ENCODE measurements around the gene FGD2.
"Not testable (repeated sequence)": the region's sequence is repeated elsewhere in the genome, so short reads cannot be mapped to it uniquely, and the experiment has no call there.

The FGD2 gene

DNA sequence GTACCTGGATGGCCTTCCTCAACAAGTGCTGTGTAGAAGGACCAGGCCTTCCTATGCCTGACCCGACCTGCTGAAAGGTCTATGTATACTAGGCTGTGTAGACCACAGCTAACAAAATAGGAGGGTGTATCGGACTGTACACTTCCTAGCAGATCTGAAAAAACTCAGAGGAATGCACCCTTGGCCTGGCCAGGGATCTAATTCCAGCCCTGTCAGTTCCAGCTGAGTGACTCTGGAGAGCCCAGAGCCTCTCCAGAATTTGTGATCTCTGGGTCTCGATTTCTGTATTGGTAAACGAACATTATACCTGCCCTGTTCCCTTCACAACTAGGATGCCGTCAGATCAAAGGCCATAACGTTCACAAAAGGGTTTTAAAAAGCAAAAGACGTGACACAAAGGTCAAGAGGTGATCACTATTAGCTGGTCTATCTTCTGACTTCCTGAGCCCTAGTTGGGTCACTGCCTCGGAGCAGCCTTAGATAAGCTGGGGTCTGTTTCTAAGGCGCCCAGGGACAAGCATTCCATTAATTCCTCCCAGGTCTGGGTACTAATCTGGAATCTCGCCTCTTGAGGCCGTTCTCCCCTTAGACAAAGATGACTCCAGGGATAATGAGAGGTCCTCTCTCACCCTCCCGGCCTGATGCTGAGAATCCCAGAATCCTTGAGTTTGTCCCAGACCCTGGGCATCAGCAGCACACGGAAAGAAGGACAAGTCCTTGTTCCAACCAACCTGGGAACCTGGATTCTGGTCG lies 33.4 kb upstream of the FGD2 start:
- no peak for DNase-seq

DNA sequence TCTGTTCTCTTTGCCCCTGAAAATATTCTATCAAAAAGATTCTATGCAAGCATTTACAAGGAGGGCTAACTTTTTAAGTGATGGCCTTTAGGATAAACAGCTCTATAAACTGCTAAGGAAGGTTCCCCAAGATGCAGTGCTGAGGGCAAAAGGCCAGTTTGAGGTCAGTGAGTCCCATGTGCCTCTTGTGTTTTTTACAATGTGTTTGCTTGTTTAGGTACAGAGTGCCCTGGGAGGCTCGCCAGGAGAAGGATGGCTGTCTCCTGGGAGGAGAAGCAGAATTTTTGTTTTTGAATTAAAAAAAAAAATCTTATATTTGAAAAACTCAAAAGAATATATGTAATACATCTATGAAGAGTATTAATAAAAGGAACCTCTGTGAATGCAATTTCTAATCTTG lies 32.3 kb upstream of the FGD2 start:
- DNase-seq: no peak

DNA sequence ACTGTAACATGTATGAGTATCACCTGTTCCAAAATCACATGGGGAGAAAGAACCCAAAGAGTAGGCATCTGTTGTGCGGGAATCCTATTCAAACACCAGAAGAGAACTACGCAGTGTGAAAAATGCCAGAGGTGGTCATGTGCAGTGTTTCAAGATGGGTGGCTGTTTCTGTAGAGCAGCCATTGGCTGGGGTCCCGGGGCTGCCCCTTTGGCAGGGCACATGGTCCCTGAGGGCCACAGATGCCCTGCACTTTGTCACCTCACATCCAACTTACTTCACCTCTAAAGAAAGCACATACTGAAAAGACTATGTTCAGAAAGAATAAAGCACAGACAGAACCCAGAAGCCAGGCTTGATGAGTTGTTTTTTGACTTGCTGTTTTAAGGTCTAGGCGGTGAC lies 31.8 kb upstream of the FGD2 start:
- no peak for DNase-seq

DNA sequence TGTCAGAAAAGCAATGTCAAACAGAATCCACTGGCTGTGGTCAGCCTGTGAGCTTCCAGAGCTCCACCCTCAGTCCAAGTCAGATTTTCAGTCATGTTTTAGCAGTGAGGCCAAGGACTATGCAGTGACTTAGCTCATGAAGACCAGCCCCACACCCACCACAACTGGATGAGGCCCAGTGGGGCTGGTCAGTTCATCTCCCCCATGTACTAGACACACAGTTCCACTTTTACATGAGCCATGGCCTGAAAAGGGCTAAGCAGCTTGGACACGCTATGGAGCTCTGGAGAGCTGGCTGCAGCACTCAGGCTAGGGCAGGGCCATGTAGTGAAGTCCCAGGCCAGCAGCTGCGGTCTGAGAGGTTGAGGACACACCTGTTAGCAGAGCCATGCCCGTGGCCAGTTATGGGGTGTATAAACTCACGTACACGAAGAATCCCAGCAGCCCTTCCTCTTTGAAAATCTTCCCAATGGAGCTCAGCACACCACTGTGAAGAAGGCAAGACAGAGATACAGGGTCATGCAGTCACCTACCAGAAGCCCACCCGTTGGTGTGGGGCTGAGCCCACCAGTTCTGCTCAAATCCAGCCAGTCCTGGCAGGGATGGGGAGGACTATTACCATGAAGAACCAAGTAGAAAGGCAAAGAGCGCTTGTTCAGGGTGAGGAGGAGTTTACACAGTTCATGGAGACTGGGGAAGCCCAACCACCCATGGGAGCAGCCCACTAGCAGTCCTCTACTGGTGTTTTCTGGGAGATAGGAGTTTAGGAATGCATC lies 30.0 kb upstream of the FGD2 start:
- DNase-seq: no peak

DNA sequence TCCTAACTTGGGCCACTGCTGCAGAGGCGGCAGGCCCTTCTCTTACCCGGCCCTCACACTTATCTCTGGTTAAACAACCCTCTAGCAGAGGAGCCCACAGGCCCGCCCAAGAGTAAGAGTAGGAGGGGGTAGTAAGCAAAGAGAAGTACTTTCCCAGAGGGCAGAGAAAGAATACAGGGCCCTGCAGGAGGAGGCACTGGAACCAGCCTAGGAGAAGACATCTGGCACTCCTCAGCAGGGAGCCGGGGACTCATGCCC lies 29.5 kb upstream of the FGD2 start:
- DNase-seq: no peak

DNA sequence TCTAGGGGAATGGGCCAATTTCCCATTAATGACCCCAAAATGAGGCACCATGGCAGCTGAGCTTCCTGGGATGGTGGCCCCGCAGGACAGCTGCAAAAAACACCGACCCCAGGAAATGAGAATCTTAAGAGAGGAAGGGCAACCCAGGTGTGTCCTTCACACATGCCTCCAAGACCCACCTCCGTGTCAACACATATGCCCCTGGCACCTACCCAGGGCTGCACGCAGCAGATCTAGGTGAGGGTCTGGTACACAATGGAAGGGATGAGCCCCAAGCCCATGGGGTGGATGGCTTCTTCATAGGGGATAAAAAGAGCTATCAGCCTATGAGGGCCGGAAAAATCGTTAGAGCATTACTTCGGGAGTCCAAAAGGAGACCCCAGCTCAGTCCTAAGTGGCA lies 28.9 kb upstream of the FGD2 start:
- no peak for DNase-seq

DNA sequence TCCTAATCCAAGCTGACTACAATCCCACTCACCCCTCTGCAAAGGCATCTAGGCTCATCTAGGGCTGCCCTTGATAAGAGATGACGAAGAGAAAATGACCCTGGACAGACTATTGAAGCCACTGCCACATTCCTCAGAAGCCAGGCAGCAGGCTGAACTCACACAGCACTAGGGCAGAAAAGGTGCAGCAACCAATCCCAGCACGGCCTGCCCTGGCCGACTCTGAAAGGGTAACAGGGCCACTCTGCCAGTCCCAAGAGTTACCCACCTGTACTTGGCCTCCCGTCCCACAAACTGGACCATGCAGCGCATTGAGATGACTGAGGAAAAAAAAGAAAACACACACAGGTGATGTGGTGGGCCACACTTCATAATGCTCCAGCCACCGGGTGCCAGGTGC lies 28.5 kb upstream of the FGD2 start:
- no peak for DNase-seq

DNA sequence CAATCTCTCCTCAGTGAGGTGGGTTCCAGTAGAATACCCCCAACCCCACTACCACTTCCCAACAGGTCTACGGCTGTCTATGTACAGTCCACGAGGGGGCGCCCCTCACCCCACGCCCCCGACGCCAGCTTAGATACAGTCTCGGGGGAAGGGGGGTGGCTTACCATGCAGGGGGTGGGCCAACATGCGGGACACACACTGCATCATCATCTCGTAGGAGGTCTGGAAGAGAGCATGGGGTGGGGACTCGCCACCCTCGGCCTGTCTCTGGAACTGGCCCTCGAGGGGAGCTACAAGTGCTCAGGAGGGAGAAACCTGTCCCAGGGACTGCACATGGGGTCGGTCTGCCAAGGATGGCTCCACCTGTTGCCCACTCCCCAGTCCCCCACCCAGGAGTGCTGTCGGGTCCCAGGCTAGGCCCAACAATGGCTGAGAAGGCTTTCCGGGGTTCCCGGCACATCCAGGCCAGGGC lies 27.9 kb upstream of the FGD2 start:
- no peak for DNase-seq

DNA sequence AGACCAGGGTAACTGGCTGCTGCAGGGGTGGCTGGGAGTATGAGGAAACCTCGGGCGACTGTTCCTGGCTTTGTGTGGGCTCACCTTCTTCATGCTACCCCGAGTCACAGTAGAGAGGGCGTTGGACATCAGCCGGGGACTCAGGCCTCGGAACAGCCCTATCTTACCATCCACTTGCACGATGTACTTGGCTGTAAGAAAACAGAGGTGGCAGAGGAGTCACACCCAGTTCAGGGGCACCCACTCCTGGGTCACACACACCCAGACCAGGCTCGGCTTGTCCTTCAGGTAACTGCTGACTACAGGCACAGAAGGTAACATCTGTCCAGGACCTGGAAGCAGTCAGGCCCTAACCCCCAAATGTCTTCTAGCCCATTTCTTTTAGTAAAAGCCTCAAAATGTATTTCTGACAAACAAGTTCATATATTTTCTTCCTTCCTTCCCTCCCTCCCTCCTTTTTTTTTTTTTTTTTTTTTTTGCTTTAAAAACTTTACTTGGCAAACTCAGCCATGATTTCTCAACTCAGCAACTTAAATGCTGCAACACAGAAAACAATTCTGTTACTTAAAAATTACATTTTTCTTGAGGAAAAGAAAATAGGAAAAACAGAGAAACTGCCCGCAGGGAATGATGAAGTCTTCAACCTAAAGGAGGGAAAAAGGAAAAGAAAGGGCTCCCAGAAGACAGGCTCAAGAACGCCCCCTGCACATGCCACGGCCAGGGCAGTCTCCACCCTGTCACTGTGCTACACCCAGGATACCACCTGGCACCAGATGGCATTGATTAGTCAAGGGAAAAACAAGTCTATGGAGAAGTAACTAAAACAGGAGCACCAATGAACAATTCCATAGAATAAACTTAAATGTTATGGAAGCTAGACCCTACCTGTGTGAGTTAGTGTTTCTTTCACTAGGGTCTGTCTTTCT lies 26.8 kb upstream of the FGD2 start:
- DNase-seq: no peak

DNA sequence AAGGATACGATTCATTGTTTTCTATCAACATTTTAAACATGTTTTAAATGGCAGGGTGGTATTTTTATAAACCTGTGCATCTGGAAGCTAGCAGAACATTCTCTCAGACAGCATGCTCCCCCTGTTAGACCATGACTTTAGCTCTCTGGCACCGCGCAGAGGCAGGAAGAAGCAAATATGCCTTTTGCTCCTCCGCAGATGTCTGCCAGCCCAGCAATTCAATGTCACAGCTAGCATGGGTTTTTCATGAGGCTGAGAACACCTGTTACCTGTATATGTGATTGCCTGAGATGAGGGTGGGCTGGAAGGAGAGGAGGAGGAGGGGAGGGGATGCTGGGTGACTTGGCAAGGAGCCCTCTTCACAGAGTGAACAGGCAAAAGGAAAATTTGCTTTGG lies 26.1 kb upstream of the FGD2 start:
- no peak for DNase-seq

DNA sequence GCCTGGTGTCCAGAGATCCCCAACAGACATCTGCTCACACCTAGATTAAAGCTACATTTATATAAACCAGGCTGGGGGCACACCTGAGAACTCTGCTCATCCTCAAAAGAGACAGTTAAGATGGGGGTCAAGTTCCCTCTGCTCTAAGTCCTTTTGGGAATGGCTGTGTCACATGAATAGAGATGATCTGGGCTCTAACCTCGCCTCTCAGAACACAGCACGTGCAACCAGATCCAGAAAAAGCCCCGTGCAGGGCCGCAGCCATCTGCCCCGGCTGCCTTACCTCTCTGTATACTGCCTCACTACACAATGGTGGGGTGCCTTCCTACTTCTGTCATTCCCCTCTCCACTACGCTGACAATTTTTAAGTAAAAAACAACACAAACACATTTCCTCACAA lies 25.3 kb upstream of the FGD2 start:
- DNase-seq: no peak

DNA sequence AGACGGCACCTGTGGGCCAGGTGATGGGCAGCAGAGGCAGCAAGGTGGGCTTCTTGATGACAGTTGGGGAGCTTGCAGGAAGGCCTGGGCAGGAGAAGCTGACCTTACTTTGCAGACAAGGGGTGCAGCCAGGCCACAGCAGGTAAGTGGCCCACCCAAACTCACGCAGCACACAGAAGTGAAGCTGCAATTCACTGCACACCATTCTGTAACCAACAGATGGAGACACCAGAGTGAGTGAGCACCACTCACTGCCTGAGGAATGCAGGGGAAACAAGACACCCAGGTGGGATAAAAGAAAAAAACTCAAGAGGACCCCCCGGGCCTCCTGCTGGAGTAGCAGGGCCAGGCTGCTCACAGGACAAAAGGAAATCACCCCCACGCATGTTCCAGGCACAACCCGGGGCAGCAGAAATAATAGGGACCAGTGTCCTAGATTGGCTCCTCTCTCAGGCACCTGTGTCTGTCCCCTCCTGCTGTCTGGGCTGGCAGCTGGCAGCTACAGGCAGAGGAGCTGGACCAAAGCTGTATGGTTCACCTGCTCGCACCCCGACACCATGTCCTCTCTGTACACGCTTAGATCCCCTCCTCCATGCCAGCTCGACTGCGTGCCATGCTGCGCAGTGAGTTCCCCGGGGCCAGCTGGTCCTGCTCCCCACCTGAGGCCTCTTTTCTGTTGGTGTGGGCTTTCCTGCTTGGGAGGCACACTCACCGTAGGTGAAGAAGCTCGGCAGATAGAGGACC lies 24.4 kb upstream of the FGD2 start:
- DNase-seq: no peak

DNA sequence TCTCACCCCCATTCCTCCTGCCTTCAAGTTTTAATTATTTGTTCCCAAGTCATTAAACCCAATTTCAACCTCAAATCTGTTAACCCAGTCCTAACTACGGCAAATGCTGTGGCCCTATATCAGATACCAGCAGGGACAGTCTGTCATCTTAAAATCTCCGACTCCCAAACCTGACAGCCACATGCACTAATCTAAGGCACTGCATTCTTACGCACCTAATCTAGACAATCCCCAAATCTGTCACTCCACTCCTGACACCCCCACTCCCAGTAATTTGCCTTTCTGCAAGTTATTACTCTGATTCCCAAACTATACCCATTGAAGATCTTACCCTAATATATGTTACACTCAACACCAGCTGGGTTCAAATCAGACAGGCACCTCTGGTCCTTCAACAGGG lies 21.9 kb upstream of the FGD2 start:
- no peak for DNase-seq

DNA sequence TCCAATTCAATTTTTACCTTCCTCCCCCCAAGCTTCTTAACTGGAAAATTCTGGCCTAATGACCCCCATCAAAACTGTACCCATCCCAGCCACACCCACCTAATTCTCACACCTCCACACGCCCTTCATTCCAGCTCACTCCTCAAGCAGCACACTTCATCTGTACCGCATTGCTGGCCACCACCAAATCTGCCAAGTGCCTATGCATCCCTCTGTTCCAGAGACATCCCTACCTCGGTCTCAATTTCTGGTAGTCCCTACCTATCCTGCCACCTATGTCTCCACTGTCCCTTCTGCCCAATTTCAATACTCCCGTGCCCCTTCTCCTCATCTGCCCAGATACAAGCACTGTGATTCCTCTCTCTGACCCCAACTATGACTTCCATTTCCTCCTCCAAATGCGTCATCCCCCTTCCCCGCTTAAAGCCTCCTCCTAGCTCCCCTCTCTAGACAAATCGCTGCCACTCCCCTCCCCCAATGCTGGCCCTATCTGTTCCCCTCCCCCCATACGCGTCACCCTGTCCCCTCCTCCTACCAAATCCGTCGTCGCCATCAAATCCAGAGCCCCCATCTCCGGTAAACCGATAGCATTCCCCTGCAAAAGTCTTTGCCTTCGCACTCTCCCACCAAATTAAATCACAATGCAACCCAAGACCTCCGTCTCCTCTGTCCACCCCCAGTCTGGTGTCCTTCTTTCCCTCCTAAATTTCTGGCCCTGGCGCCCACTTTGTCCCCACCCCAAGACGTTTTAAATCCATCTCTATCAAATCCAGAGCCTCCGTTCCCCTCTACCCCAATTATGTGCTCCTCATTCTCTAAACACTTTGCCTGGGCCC lies 20.7 kb upstream of the FGD2 start:
- no peak for DNase-seq

DNA sequence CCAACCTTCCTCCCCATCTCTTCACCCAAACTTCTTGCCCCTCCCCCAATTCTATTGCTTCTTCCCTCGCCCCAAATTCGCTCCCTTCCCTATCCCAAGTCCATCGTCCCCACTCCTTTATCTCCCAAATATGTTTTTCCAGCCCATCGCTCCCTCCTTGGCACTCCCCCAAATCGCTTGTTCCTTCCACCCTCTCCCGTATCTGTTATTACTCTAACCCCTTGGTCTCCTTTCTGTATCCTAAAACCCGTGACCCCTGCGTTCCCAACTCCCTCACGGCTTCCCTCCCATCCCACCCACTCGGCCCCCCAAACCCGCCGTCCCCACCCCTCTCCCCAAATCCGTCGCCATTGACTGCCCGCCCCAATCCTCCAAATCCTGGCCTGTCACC lies 20.0 kb upstream of the FGD2 start:
- DNase-seq: no peak

DNA sequence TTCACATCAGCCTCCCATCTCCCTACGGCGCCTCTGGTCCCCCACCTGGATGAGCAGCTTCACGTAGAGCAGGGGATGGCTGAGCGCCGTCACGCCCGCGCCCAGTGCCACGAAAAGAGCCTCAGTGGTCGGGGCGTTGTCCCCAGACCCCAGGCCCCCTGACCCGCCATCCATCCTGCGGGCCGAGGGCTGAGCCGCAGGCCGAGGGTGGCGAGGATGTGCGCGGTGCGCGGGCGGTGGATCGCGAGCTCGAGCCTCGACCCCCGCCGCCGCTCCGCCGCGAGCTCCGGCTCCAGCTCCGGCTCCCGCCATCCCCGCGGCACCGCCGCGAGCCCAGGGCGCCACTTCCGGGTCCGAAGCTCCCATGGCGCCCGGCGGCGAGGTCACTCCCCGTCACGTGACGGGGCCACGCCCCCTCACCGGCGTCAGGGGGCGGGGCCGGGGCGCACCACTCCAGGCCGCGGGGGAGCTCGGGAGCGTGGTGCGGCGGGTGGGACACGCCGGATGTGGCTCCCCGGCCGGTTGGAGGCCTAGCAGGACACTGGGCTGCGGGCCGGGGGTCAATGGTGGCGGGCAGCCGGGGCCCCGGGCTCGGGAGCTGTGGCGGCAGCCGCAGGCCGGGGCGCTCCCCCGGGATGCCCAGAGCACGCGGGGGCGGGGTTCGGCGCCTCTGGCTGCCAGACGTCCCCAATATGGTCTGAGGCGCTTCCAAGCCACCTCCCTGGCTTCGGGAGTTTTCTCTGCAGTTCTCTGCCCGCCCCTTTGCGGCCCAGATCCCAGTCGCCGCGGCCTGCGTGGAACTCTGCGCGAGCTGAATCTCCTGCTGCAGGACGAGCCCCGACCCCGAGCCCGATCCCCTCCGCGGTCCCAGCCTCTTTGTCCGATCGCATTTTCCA lies 19.4 kb upstream of the FGD2 start, which contains the start of gene MTCH1:
Gene MTCH1, minus strand, starts transcription at position 389 of the 896 bp plus-strand sequence. Its CDS starts 23 bp downstream, at position 366.
- DNase-seq: peak; percentile 97

DNA sequence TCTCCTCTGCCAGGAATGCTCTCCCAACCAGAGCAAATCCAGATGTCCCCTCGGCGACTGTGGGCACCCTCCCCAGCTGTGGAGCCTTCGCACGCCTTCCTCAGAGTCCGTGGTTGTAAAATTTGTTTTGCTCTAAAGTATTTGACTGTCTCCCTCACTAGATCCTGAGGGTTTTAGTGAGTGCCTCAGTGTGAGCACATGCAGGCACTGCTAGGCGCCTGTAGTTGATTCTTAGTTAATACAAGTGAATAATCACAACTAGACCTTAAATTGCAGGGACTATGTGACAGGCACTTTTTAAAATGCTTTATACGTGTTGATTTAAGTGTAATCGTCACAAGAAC lies 18.8 kb upstream of the FGD2 start:
- no peak for DNase-seq

DNA sequence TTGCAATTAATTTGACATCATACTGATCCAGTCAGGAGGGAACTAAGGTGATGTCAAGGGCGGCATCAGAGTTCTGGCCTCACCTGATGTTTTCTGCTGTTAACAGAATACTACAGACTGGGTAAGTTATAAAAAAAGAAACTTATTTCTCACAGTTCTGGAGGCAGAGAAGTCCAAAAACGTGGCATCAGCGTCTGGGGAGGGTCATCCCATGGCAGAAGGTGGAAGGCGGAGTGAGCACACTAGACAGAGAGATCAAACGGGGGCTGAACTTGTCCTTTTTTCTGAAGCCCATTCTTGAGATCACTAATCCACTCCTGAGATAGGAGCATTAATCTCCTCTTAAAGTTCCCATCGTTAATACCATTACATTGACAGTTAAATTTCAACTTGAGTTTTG lies 16.2 kb upstream of the FGD2 start:
- no peak for DNase-seq

DNA sequence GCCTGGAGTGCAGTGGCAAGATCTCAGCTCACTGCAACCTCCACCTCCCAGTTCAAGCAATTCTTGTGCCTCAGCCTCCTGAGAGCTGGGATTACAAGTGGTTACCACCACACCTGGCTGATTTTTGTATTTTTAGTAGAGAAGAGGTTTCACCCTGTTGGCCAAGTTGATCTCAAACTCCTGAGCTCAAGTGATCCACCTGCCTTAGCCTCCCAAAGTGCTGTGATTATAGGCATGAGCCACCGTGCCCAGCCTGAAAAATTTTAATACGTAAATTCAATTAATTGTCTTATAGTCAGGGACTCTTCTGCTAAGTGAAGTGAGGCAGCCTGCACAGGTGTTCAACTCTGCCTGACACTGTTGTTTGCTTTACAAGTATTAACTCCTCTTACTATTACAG lies 15.1 kb upstream of the FGD2 start:
- not testable (repeated sequence) for DNase-seq

DNA sequence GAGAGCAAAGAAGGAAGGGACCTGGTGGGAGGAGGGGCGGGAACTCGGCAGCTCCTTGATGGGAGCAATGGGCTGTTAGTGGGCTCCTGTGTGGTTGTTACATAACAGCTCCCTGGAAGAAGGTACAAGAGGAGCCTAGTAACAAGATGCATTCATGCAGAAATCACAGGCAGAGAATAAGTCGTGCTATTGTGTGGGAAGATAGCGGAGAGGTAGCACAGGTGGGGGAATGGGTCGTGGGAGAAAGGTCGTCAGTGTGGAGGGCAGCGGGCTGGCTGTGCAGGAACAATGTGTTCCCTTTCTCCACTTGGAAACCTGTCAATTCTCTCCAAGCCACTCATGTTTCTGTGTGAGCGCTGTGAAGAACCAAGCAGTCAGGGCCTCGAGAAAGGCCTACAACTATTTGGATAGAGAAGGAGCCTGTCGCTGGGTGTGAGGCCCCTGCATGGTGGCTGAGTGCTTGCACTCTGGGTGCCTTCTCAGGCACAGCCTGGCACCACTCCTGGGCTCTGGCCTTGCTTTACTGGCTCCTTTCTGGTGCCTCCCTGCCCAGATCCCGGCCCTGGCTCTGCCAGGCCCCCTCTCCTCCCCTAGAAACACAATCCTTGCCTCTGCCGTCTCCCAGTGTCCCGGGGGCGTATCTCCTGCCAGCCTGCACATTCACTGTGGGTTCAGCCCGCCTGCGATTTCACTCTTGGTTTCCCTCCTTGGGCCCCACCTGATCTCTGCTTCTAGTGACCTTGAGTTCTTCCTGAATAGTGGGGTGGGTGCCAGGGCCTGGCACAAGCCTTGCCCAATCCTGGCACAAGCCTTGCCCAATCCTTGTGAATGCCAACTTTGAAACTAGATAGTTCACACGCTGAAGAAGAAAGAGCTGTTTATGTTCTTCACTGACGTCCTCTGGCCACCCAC lies 7.4 kb upstream of the FGD2 start:
- DNase-seq: no peak
